ENCODE data around the gene PGM1. TPM values are rescaled to one million over a fixed set of nuclear protein-coding genes. Genes with fewer than 3 reads are reported as not detected.

The PGM1 gene
- polyA plus RNA-seq, 1 of the 3 experiments (the other 2 are of a cell fraction) = 20.7 TPM

DNA sequence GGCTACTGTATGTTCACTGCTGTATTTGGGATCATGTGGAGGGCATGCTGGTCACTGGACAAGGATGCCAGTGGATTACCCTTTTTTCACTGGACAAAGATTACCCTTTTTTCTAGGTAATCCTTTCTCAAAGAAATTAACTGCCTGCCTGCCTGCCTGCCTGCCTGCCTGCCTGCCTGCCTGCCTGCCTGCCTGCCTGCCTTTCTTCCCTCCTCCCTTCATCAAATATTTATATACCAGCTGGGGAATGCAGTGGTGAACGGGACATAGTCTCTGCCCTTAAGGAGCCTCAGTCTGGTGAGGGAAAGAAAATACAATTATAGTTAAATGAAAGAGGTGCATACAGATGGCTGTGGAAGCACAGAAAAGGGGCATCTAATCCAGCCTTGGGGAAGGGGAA, 85.0 kb downstream of the PGM1 start:
- H3K4me1 ChIP-seq (ENCODE audit: control insufficient read depth in 1 of 2, insufficient read depth in 2 of 2, low read depth in 1 of 2, low read length in 1 of 2) = peaks cover 0 to 12% of the 10 kb centered on the region in 2 experiments; a peak in 2 of 4 replicates
- H3K9me2 ChIP-seq = no peaks in the 10 kb centered on the region
- POLR2A ChIA-PET = no interaction called here
- H3K9ac ChIP-seq = no peak overlapping the region
- H3K4me2 ChIP-seq = no peak overlapping the region
- H3K36me3 ChIP-seq (replicated peaks in 1 of 2; ENCODE audit: control insufficient read depth in 1 of 2, insufficient read depth in 2 of 2, low read length in 1 of 2) = no peaks in the 10 kb centered on the region
- no peaks in the 10 kb centered on the region for H3K9me3 ChIP-seq
- no peak overlapping the region for H3K4me3 ChIP-seq (ENCODE audit: low read depth in 2 of 2, low read length in 1 of 2)
- no peaks in the 10 kb centered on the region for H4K20me1 ChIP-seq (ENCODE audit: insufficient read depth)
- no peaks in the 10 kb centered on the region for H3F3A ChIP-seq (replicated peaks; ENCODE audit: insufficient read depth)
- H2AFZ ChIP-seq (ENCODE audit: low read depth) = no peak overlapping the region
- H3K27ac ChIP-seq (ENCODE audit: low read depth in 2 of 2, low read length in 1 of 2) = no peak overlapping the region
- H3K27me3 ChIP-seq (ENCODE audit: insufficient read depth) = no peaks in the 10 kb centered on the region
- CTCF ChIA-PET = interaction anchor here (1.5 to 5.4 kb wide), 2 partner anchors 564 to 570 kb away, joined by 3 to 61 read pairs; no protein-coding TSS in a partner anchor
- 81% methylated on average over 1 of the region's 1 CpG for WGBS (ENCODE audit: low lambda C conversion rate)
- TF ChIP-seq MEF2A (IDR thresholded peaks at IDR 0.05; ENCODE audit: borderline replicate concordance, low read depth) (no peak), MXI1 (IDR thresholded peaks at IDR 0.05; ENCODE audit: low read depth, low read length) (no peak), FOSL2 (IDR thresholded peaks at IDR 0.05; ENCODE audit: borderline replicate concordance, low read depth) (no peak), FOXM1 (IDR thresholded peaks at IDR 0.05; ENCODE audit: low read depth) (no peak), POLR2AphosphoS5 (IDR thresholded peaks at IDR 0.05; ENCODE audit: low read depth, low read length) (no peak), RAD21 (IDR thresholded peaks at IDR 0.05; ENCODE audit: low read length) (no peak), RFX5 (IDR thresholded peaks at IDR 0.05; ENCODE audit: low read length) (no peak), ELF1 (IDR thresholded peaks at IDR 0.05) (no peak), RCOR1 (IDR thresholded peaks at IDR 0.05; ENCODE audit: low read length) (no peak), FOXJ3 (CRISPR knock-in tag; IDR thresholded peaks at IDR 0.05) (no peak), SMC3 (IDR thresholded peaks at IDR 0.05; ENCODE audit: low read depth, low read length) (no peak), TCF12 (IDR thresholded peaks at IDR 0.05) (no peak), REST (IDR thresholded peaks at IDR 0.05; ENCODE audit: low read depth, low read length) (no peak)
- TF ChIP-seq, protein P1, sequence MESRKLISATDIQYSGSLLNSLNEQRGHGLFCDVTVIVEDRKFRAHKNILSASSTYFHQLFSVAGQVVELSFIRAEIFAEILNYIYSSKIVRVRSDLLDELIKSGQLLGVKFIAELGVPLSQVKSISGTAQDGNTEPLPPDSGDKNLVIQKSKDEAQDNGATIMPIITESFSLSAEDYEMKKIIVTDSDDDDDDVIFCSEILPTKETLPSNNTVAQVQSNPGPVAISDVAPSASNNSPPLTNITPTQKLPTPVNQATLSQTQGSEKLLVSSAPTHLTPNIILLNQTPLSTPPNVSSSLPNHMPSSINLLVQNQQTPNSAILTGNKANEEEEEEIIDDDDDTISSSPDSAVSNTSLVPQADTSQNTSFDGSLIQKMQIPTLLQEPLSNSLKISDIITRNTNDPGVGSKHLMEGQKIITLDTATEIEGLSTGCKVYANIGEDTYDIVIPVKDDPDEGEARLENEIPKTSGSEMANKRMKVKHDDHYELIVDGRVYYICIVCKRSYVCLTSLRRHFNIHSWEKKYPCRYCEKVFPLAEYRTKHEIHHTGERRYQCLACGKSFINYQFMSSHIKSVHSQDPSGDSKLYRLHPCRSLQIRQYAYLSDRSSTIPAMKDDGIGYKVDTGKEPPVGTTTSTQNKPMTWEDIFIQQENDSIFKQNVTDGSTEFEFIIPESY (IDR thresholded peaks at IDR 0.05; ENCODE audit: borderline replicate concordance, low read depth) = no peak
- TF ChIP-seq, protein P2, sequence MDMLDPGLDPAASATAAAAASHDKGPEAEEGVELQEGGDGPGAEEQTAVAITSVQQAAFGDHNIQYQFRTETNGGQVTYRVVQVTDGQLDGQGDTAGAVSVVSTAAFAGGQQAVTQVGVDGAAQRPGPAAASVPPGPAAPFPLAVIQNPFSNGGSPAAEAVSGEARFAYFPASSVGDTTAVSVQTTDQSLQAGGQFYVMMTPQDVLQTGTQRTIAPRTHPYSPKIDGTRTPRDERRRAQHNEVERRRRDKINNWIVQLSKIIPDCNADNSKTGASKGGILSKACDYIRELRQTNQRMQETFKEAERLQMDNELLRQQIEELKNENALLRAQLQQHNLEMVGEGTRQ (IDR thresholded peaks at IDR 0.05; ENCODE audit: borderline replicate concordance, low read depth, low read length) = no peak
- TF ChIP-seq, protein P3, sequence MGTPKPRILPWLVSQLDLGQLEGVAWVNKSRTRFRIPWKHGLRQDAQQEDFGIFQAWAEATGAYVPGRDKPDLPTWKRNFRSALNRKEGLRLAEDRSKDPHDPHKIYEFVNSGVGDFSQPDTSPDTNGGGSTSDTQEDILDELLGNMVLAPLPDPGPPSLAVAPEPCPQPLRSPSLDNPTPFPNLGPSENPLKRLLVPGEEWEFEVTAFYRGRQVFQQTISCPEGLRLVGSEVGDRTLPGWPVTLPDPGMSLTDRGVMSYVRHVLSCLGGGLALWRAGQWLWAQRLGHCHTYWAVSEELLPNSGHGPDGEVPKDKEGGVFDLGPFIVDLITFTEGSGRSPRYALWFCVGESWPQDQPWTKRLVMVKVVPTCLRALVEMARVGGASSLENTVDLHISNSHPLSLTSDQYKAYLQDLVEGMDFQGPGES (IDR thresholded peaks at IDR 0.05; ENCODE audit: low read depth, low read length) = no peak
- H3K79me2 ChIP-seq (ENCODE audit: insufficient read depth) = no peaks in the 10 kb centered on the region
- no peak for DNase-seq
